PFSK-1 (cell line): ENCODE results near the gene ATP6V0A1.

ENCODE experiments used
- POLR2AphosphoS5 ChIP-seq: IDR thresholded peaks from 2 replicates; pipeline ENCODE4 v1.6.1; 2012; ENCODE audit warnings: low read depth, mild to moderate bottlenecking, control low read depth, low read length, moderate library complexity
- SIN3A ChIP-seq: IDR thresholded peaks from 2 replicates; pipeline ENCODE4 v1.6.1; 2012; ENCODE audit warnings: mild to moderate bottlenecking, low read length, moderate library complexity, borderline replicate concordance; ENCODE audit not compliant: insufficient read depth
- TAF1 ChIP-seq: IDR thresholded peaks from 2 replicates; pipeline ENCODE4 v1.6.1; 2012; ENCODE audit warnings: low read length, control low read depth, borderline replicate concordance; ENCODE audit not compliant: insufficient read depth
- TF ChIP-seq, protein P1 (sequence below), 2 experiments: IDR thresholded peaks; 2 replicates each; pipeline versions ENCODE4 v1.6.1 to v1.8.0; 2011 to 2012; ENCODE audit warnings: low read depth in 2 of 2, low read length in 2 of 2, control low read depth in 1 of 2, inconsistent platforms in 1 of 2, mild to moderate bottlenecking in 1 of 2, moderate library complexity in 1 of 2; ENCODE audit not compliant: insufficient read depth in 1 of 2

DNA sequence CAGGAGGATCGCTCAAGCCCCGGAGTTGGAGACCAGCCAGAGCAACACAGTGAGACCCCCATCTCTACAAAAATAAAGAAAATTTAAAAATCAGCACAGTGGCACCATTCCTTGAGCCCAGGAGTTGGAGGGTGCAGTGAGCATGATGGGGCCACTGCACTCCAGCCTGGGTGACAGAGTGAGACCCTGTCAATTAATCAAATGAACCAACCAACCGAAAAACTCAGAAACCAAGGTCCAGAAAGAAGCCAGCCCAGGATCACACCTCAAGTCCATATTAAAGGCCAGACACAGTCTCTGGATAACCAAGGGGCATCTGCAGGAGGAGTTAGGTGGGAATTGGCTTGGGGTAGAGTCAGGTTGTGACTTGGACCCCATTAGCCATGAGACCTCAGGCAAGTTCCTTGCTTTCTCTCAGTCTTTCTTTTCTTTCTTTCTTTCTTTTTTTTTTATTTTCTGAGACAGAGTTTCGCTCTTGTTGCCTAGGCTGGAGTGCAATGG lies 96.5 kb downstream of the ATP6V0A1 start:
- TF ChIP-seq, protein P1, sequence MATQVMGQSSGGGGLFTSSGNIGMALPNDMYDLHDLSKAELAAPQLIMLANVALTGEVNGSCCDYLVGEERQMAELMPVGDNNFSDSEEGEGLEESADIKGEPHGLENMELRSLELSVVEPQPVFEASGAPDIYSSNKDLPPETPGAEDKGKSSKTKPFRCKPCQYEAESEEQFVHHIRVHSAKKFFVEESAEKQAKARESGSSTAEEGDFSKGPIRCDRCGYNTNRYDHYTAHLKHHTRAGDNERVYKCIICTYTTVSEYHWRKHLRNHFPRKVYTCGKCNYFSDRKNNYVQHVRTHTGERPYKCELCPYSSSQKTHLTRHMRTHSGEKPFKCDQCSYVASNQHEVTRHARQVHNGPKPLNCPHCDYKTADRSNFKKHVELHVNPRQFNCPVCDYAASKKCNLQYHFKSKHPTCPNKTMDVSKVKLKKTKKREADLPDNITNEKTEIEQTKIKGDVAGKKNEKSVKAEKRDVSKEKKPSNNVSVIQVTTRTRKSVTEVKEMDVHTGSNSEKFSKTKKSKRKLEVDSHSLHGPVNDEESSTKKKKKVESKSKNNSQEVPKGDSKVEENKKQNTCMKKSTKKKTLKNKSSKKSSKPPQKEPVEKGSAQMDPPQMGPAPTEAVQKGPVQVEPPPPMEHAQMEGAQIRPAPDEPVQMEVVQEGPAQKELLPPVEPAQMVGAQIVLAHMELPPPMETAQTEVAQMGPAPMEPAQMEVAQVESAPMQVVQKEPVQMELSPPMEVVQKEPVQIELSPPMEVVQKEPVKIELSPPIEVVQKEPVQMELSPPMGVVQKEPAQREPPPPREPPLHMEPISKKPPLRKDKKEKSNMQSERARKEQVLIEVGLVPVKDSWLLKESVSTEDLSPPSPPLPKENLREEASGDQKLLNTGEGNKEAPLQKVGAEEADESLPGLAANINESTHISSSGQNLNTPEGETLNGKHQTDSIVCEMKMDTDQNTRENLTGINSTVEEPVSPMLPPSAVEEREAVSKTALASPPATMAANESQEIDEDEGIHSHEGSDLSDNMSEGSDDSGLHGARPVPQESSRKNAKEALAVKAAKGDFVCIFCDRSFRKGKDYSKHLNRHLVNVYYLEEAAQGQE (IDR thresholded peaks at IDR 0.05; ENCODE audit: insufficient read depth in 1 of 2, low read depth in 2 of 2, low read length in 2 of 2), result no peak
- TF ChIP-seq TAF1, result no peak
- no peak for TF ChIP-seq POLR2AphosphoS5
- no peak for TF ChIP-seq SIN3A
